ENCODE measurements around the gene RCSD1. TPM values are rescaled to one million over a fixed set of nuclear protein-coding genes. Genes with fewer than 3 reads are reported as not detected.
A peak's percentile ranks its signal among the peaks of the same experiment; 100 is the strongest.

Gene RCSD1
- total and polyA plus RNA-seq, 12 donors, result 9.0 to 50.2 (median 37.4) TPM

GRCh38 chr1:167710836-167711235, 80.8 kb downstream of the RCSD1 start:
- TF ChIP-seq CTCF (IDR thresholded peaks at IDR 0.05), result no peak
- DNase-seq (no peak), ATAC-seq (no peak)
- Histone ChIP-seq H3K4me3 (no peak overlapping the region), H3K9me3 (no peaks in the 10 kb centered on the region), H3K27ac (peak overlapping the region in 1 of 10 donors; percentile 26), H3K36me3 (peaks cover 0 to 13% (median 0%) of the 10 kb centered on the region in 9 donors), H3K27me3 (no peaks in the 10 kb centered on the region), H3K4me1 (peaks cover 0 to 35% (median 6%) of the 10 kb centered on the region in 9 donors)
- intact Hi-C loops (cut with DNase I), result loop anchor here in 3 of 10 donors (10.0 kb wide), 2 partner anchors 224 to 374 kb away; partner anchors contain the start of genes DCAF6 (in 2 of the 3) and MPC2 (in 2 of the 3)
- 94 to 97% methylated on average over 1 of the region's 1 CpG for WGBS, 2 donors

- no peaks in the 10 kb centered on the region for H3K9me3 ChIP-seq
- peak overlapping the region in 1 of 10 donors; percentile 26 for H3K27ac ChIP-seq
- WGBS, 2 donors, result 76 to 83% methylated on average over 3 of the region's 3 CpGs
- DNase-seq, result no peak
- no peak for ATAC-seq
- H3K36me3 ChIP-seq, result peaks cover 0 to 4% (median 0%) of the 10 kb centered on the region in 9 donors
- TF ChIP-seq CTCF (IDR thresholded peaks at IDR 0.05), result no peak
- peaks cover 0 to 43% (median 8%) of the 10 kb centered on the region in 9 donors for H3K4me1 ChIP-seq
- no peak overlapping the region for H3K4me3 ChIP-seq
- no peaks in the 10 kb centered on the region for H3K27me3 ChIP-seq
- intact Hi-C loops (cut with DNase I), result loop anchor here in 3 of 10 donors (10.0 kb wide), 2 partner anchors 223 to 373 kb away; partner anchors contain the start of genes DCAF6 (in 2 of the 3) and MPC2 (in 2 of the 3)
These were observed 81.8 kb downstream of the RCSD1 start for GRCh38 chr1:167711797-167712196.

- peak overlapping the region; percentile 80 to 94 (median 88) for H3K27ac ChIP-seq
- TF ChIP-seq CTCF (IDR thresholded peaks at IDR 0.05), result no peak
- peak overlapping the region; percentile 54 to 84 (median 72) for H3K4me3 ChIP-seq
- H3K4me1 ChIP-seq, result peaks cover 0 to 42% (median 8%) of the 10 kb centered on the region in 9 donors
- H3K36me3 ChIP-seq, result no peaks in the 10 kb centered on the region
- intact Hi-C loops (cut with DNase I), result loop anchor here in 4 of 10 donors (2.0 to 10.0 kb wide), 3 partner anchors 89 to 371 kb away; partner anchors contain the start of genes DCAF6 (in 2 of the 4) and MPC2 (in 2 of the 4)
- H3K27me3 ChIP-seq, result no peaks in the 10 kb centered on the region
- ATAC-seq, result peak in 2 of 8 donors; percentile 3 to 10
- 14 to 21% methylated on average over 31 of the region's 31 CpGs for WGBS, 2 donors
- peak in 1 of 2 donors; percentile 23 for DNase-seq
- H3K9me3 ChIP-seq, result no peaks in the 10 kb centered on the region
These were observed 83.5 kb downstream of the RCSD1 start for GRCh38 chr1:167713330-167714081.

- WGBS, 2 donors, result 0% methylated on average over 28 of the region's 28 CpGs
- intact Hi-C loops (cut with DNase I), result loop anchor here in 4 of 10 donors (2.0 to 10.0 kb wide), 3 partner anchors 89 to 371 kb away; partner anchors contain the start of genes DCAF6 (in 2 of the 4) and MPC2 (in 2 of the 4)
- Histone ChIP-seq H3K36me3 (no peaks in the 10 kb centered on the region), H3K27me3 (no peaks in the 10 kb centered on the region), H3K4me1 (peaks cover 0 to 37% (median 6%) of the 10 kb centered on the region in 9 donors), H3K4me3 (peak overlapping the region; percentile 54 to 84 (median 72)), H3K9me3 (no peaks in the 10 kb centered on the region), H3K27ac (peak overlapping the region; percentile 80 to 94 (median 88))
- ATAC-seq, result peak; percentile 87 to 96 (median 90)
- DNase-seq, result peak in 1 of 2 donors; percentile 90
- TF ChIP-seq CTCF (IDR thresholded peaks at IDR 0.05), result no peak
These were observed 84.0 kb downstream of the RCSD1 start for GRCh38 chr1:167714098-167714438.
